HepG2 (cell line): ENCODE measurements around the gene LYRM4. TPM values are rescaled to one million over a fixed set of nuclear protein-coding genes. Genes with fewer than 3 reads are reported as not detected.

Experiments used
- FLYWCH1 ChIP-seq: sonication (generic); formaldehyde crosslinking; IDR thresholded peaks from 2 replicates; pipeline ENCODE4 v1.8.1; 2023; ENCODE audit warnings: mild to moderate bottlenecking, missing genetic modification reagents
- IRX3 ChIP-seq: sonication (generic); formaldehyde crosslinking; IDR thresholded peaks from 2 replicates; pipeline ENCODE4 v1.8.1; 2023; ENCODE audit warnings: mild to moderate bottlenecking, low read depth, missing genetic modification reagents, borderline replicate concordance
- ZFP62 ChIP-seq: sonication (generic); formaldehyde crosslinking; IDR thresholded peaks from 2 replicates; pipeline ENCODE4 v1.4.0; 2020; ENCODE audit warnings: missing genetic modification reagents
- ZNF17 ChIP-seq: sonication (generic); formaldehyde crosslinking; IDR thresholded peaks from 2 replicates; pipeline ENCODE4 v1.5.0; 2020; ENCODE audit warnings: mild to moderate bottlenecking, missing genetic modification reagents
- ZNF678 ChIP-seq: sonication (generic); formaldehyde crosslinking; IDR thresholded peaks from 2 replicates; pipeline ENCODE4 v1.4.0; 2020; ENCODE audit warnings: mild to moderate bottlenecking, missing genetic modification reagents
- polyA plus RNA-seq, 8 experiments: library from polyadenylated mRNA; depleted of rRNA in 3 of 8; stranded (reverse) in 7 of 8; unstranded in 1 of 8; fragments of >200 nt; fragmentation: Illumina TruSeq in 4 of 8; extraction: Trizol in 4 of 8; gene quantifications; 2 replicates each; pipeline versions ENCODE4 v1.2.1 to v1.2.3, GENCODE V29; 2011 to 2016; ENCODE audit warnings: low read depth in 4 of 8, missing spikeins in 1 of 8, mixed read lengths in 1 of 8; ENCODE audit not compliant: insufficient read depth in 1 of 8
- total RNA-seq, 5 experiments: library from RNA; depleted of rRNA; stranded (reverse); fragments of >200 nt; fragmentation: Illumina TruSeq; extraction: Trizol; gene quantifications; 2 replicates each; pipeline ENCODE4 v1.2.3, GENCODE V29; 2016; ENCODE audit warnings: low read depth in 1 of 5
- TF ChIP-seq, protein P1 (sequence below): IDR thresholded peaks from 2 replicates; pipeline ENCODE4 v1.6.1; 2018; ENCODE audit warnings: missing genetic modification reagents, mild to moderate bottlenecking, missing compliant biosample characterization
- TF ChIP-seq, protein P2 (sequence below), 2 experiments: sonication (generic) in 1 of 2; formaldehyde crosslinking in 1 of 2; IDR thresholded peaks; 2 replicates each; pipeline versions ENCODE4 v1.5.1 to v1.6.1; 2011 to 2020; ENCODE audit warnings: borderline replicate concordance in 1 of 2, low read depth in 1 of 2, low read length in 1 of 2, mild to moderate bottlenecking in 1 of 2, missing genetic modification reagents in 1 of 2, moderate library complexity in 1 of 2
- TF ChIP-seq, protein P3 (sequence below): sonication (generic); IDR thresholded peaks from 2 replicates; pipeline ENCODE4 v1.6.1; 2016; ENCODE audit warnings: low read depth, borderline replicate concordance

LYRM4 gene
- total and polyA plus RNA-seq, 2 of the 13 experiments (the other 11 are each of a cell fraction or from before 2014, with no cell fraction given) = 64.6 to 67.5 TPM

DNA sequence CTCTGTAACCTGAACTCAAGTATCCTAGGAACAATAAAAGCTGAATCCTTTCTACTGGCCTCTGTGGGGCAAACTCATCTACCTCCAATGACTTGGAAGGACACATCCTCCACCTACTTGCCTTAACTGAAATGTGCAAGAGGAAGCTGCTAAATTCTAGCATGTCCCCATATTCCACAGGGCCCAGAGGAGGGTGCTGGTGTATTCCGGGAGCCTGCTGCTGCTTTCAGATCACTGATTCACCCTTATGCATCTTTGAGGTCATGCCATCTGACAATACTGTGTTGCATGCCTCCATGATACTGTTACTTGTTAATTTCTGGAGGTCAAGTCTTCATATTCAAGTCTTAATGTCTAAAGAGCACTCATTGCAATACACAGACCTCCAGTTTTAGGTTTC, 40.3 kb downstream of the LYRM4 start (continued):
- TF ChIP-seq, protein P1, sequence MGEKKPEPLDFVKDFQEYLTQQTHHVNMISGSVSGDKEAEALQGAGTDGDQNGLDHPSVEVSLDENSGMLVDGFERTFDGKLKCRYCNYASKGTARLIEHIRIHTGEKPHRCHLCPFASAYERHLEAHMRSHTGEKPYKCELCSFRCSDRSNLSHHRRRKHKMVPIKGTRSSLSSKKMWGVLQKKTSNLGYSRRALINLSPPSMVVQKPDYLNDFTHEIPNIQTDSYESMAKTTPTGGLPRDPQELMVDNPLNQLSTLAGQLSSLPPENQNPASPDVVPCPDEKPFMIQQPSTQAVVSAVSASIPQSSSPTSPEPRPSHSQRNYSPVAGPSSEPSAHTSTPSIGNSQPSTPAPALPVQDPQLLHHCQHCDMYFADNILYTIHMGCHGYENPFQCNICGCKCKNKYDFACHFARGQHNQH (CRISPR knock-in tag) = no peak
- TF ChIP-seq IRX3 (CRISPR knock-in tag) (no peak), ZNF17 (CRISPR knock-in tag) (no peak), ZNF678 (CRISPR knock-in tag) (no peak), FLYWCH1 (CRISPR knock-in tag) (no peak), ZFP62 (CRISPR knock-in tag) (no peak)
- TF ChIP-seq, protein P2, sequence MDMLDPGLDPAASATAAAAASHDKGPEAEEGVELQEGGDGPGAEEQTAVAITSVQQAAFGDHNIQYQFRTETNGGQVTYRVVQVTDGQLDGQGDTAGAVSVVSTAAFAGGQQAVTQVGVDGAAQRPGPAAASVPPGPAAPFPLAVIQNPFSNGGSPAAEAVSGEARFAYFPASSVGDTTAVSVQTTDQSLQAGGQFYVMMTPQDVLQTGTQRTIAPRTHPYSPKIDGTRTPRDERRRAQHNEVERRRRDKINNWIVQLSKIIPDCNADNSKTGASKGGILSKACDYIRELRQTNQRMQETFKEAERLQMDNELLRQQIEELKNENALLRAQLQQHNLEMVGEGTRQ (IDR thresholded peaks at IDR 0.05; ENCODE audit: low read depth, low read length) = no peak
- TF ChIP-seq, protein P2 (CRISPR knock-in tag; IDR thresholded peaks at IDR 0.05; ENCODE audit: borderline replicate concordance) = no peak
- TF ChIP-seq, protein P3, sequence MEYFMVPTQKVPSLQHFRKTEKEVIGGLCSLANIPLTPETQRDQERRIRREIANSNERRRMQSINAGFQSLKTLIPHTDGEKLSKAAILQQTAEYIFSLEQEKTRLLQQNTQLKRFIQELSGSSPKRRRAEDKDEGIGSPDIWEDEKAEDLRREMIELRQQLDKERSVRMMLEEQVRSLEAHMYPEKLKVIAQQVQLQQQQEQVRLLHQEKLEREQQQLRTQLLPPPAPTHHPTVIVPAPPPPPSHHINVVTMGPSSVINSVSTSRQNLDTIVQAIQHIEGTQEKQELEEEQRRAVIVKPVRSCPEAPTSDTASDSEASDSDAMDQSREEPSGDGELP = no peak
- TF ChIP-seq, all 625 proteins: peak for 0
